WTC11 (cell line): ENCODE data around the gene B3GALNT2.

Source experiments
- ATF3 ChIP-seq: sonication (generic); formaldehyde crosslinking; conservative IDR thresholded peaks from 2 replicates; pipeline ENCODE4 v1.8.1; 2022; ENCODE audit warnings: mild to moderate bottlenecking, missing genetic modification reagents
- CREB1 ChIP-seq: sonication (generic); formaldehyde crosslinking; IDR thresholded peaks from 2 replicates; pipeline ENCODE4 v1.8.0; 2023; ENCODE audit warnings: mild to moderate bottlenecking, missing genetic modification reagents
- CTCF ChIP-seq: fragments of 200-600 bp; IDR thresholded peaks from 2 replicates; pipeline ENCODE4 v1.8.0; 2022; ENCODE audit warnings: antibody characterized with exemption
- ELF4 ChIP-seq: sonication (generic); formaldehyde crosslinking; IDR thresholded peaks from 2 replicates; pipeline ENCODE4 v1.8.1; 2022; ENCODE audit warnings: low read depth, mild to moderate bottlenecking, moderate library complexity, missing genetic modification reagents
- ETV6 ChIP-seq: sonication (generic); formaldehyde crosslinking; IDR thresholded peaks from 2 replicates; pipeline ENCODE4 v1.8.1; 2022; ENCODE audit warnings: mild to moderate bottlenecking, missing genetic modification reagents
- JUN ChIP-seq: sonication (generic); formaldehyde crosslinking; IDR thresholded peaks from 2 replicates; pipeline ENCODE4 v1.8.0; 2023; ENCODE audit warnings: mild to moderate bottlenecking, missing genetic modification reagents
- MAX ChIP-seq: sonication (generic); formaldehyde crosslinking; IDR thresholded peaks from 2 replicates; pipeline ENCODE4 v1.8.0; 2022; ENCODE audit warnings: mild to moderate bottlenecking, missing genetic modification reagents
- NR3C1 ChIP-seq: sonication (generic); formaldehyde crosslinking; conservative IDR thresholded peaks from 2 replicates; pipeline ENCODE4 v1.8.1; 2023; ENCODE audit warnings: low read depth, mild to moderate bottlenecking, missing genetic modification reagents
- PRDM15 ChIP-seq: sonication (generic); formaldehyde crosslinking; IDR thresholded peaks from 2 replicates; pipeline ENCODE4 v1.8.0; 2022; ENCODE audit warnings: missing genetic modification reagents
- USF1 ChIP-seq: sonication (generic); formaldehyde crosslinking; IDR thresholded peaks from 2 replicates; pipeline ENCODE4 v1.8.0; 2022; ENCODE audit warnings: mild to moderate bottlenecking, missing genetic modification reagents
- USF2 ChIP-seq: sonication (generic); formaldehyde crosslinking; IDR thresholded peaks from 2 replicates; pipeline ENCODE4 v1.8.1; 2023; ENCODE audit warnings: mild to moderate bottlenecking, missing genetic modification reagents, moderate library complexity
- ZBTB43 ChIP-seq: sonication (generic); formaldehyde crosslinking; IDR thresholded peaks from 2 replicates; pipeline ENCODE4 v1.8.1; 2023; ENCODE audit warnings: mild to moderate bottlenecking, missing genetic modification reagents
- ZNF317 ChIP-seq: sonication (generic); formaldehyde crosslinking; IDR thresholded peaks from 2 replicates; pipeline ENCODE4 v1.8.1; 2023; ENCODE audit warnings: low read depth, mild to moderate bottlenecking, moderate library complexity, missing genetic modification reagents, borderline replicate concordance
- ZNF425 ChIP-seq: fragments of 250-450 bp; sonication (Bioruptor Pico); conservative IDR thresholded peaks from 2 replicates; pipeline ENCODE4 v1.9.0; 2021; ENCODE audit warnings: mild to moderate bottlenecking

- TF ChIP-seq CTCF (no peak), JUN (CRISPR knock-in tag) (no peak), ZNF425 (CRISPR knock-in tag) (no peak), MAX (no peak), ATF3 (CRISPR knock-in tag) (no peak), ZBTB43 (no peak), CREB1 (CRISPR knock-in tag) (no peak), USF1 (no peak), ZNF317 (CRISPR knock-in tag) (no peak), PRDM15 (no peak), NR3C1 (CRISPR knock-in tag) (no peak), ETV6 (CRISPR knock-in tag) (no peak), ELF4 (no peak), USF2 (no peak)
Measured at GRCh38 chr1:235455097-235455496, 49.2 kb downstream of the B3GALNT2 start.
